ENCODE measurements around the gene TCF7L1. TPM values are rescaled to one million over a fixed set of nuclear protein-coding genes. Genes with fewer than 3 reads are reported as not detected.

Gene TCF7L1
- 0.11 and 0.18 TPM in 2 replicates for total RNA-seq

GRCh38 chr2:85132834-85133637 lies at the start of gene TCF7L1:
TCF7L1 (plus strand) TSS chr2:85133392; CDS start chr2:85133685, 293 bp downstream.
- Mint-ChIP-seq H3K4me1 (ENCODE audit: low read depth) (peaks cover 4% of the 10 kb centered on the region), H3K27ac (no peak within 1 kb of the TSS), H3K36me3 (ENCODE audit: low read depth) (no peaks in the 10 kb centered on the region), H3K27me3 (ENCODE audit: low read depth) (peaks cover 62% of the 10 kb centered on the region), H3K9me3 (no peaks in the 10 kb centered on the region), H3K4me3 (ENCODE audit: low read depth) (peak within 1 kb of the TSS; percentile 71)
- peak; percentile 29 for DNase-seq (ENCODE audit: low spot score)
- intact Hi-C loops (cut with micrococcal nuclease), result loop anchor here (5.0 kb wide), 1 partner anchor 154 kb away; no protein-coding TSS in a partner anchor

GRCh38 chr2:85085563-85085962 lies 47.6 kb upstream of the TCF7L1 start:
- Mint-ChIP-seq H3K27ac (no peak overlapping the region), H3K9me3 (peaks cover 8% of the 10 kb centered on the region), H3K4me3 (ENCODE audit: low read depth) (no peak overlapping the region), H3K36me3 (ENCODE audit: low read depth) (no peaks in the 10 kb centered on the region), H3K4me1 (ENCODE audit: low read depth) (no peaks in the 10 kb centered on the region), H3K27me3 (ENCODE audit: low read depth) (peaks cover 20% of the 10 kb centered on the region)
- intact Hi-C loops (cut with micrococcal nuclease), result no loop called here
- no peak for DNase-seq (ENCODE audit: low spot score)

- no peaks in the 10 kb centered on the region for H3K36me3 Mint-ChIP-seq (ENCODE audit: low read depth)
- no peak overlapping the region for H3K4me3 Mint-ChIP-seq (ENCODE audit: low read depth)
- H3K9me3 Mint-ChIP-seq, result no peaks in the 10 kb centered on the region
- H3K27ac Mint-ChIP-seq, result no peak overlapping the region
- intact Hi-C loops (cut with micrococcal nuclease), result no loop called here
- H3K27me3 Mint-ChIP-seq (ENCODE audit: low read depth), result peaks cover 14% of the 10 kb centered on the region
- H3K4me1 Mint-ChIP-seq (ENCODE audit: low read depth), result no peaks in the 10 kb centered on the region
- DNase-seq (ENCODE audit: low spot score), result no peak
Measured at GRCh38 chr2:85087541-85087940, 45.7 kb upstream of the TCF7L1 start.

- H3K9me3 Mint-ChIP-seq, result no peaks in the 10 kb centered on the region
- no peak overlapping the region for H3K4me3 Mint-ChIP-seq (ENCODE audit: low read depth)
- DNase-seq (ENCODE audit: low spot score), result no peak
- H3K27me3 Mint-ChIP-seq (ENCODE audit: low read depth), result peaks cover 7% of the 10 kb centered on the region
- H3K4me1 Mint-ChIP-seq (ENCODE audit: low read depth), result no peaks in the 10 kb centered on the region
- no peaks in the 10 kb centered on the region for H3K36me3 Mint-ChIP-seq (ENCODE audit: low read depth)
- H3K27ac Mint-ChIP-seq, result no peak overlapping the region
- intact Hi-C loops (cut with micrococcal nuclease), result no loop called here
Measured at GRCh38 chr2:85088921-85089320, 44.3 kb upstream of the TCF7L1 start.

GRCh38 chr2:85089585-85089984 lies 43.6 kb upstream of the TCF7L1 start:
- Mint-ChIP-seq H3K9me3 (no peaks in the 10 kb centered on the region), H3K4me3 (ENCODE audit: low read depth) (no peak overlapping the region), H3K27me3 (ENCODE audit: low read depth) (peaks cover 3% of the 10 kb centered on the region), H3K4me1 (ENCODE audit: low read depth) (no peaks in the 10 kb centered on the region), H3K27ac (no peak overlapping the region), H3K36me3 (ENCODE audit: low read depth) (no peaks in the 10 kb centered on the region)
- no peak for DNase-seq (ENCODE audit: low spot score)
- intact Hi-C loops (cut with micrococcal nuclease), result no loop called here

- H3K36me3 Mint-ChIP-seq (ENCODE audit: low read depth), result no peaks in the 10 kb centered on the region
- intact Hi-C loops (cut with micrococcal nuclease), result no loop called here
- DNase-seq (ENCODE audit: low spot score), result no peak
- H3K27me3 Mint-ChIP-seq (ENCODE audit: low read depth), result peaks cover 2% of the 10 kb centered on the region
- H3K9me3 Mint-ChIP-seq, result no peaks in the 10 kb centered on the region
- H3K27ac Mint-ChIP-seq, result no peak overlapping the region
- no peak overlapping the region for H3K4me3 Mint-ChIP-seq (ENCODE audit: low read depth)
- no peaks in the 10 kb centered on the region for H3K4me1 Mint-ChIP-seq (ENCODE audit: low read depth)
Measured at GRCh38 chr2:85091838-85092237, 41.4 kb upstream of the TCF7L1 start.

- no peak for DNase-seq (ENCODE audit: low spot score)
- Mint-ChIP-seq H3K4me3 (ENCODE audit: low read depth) (no peak overlapping the region), H3K27ac (no peak overlapping the region), H3K36me3 (ENCODE audit: low read depth) (no peaks in the 10 kb centered on the region), H3K4me1 (ENCODE audit: low read depth) (no peaks in the 10 kb centered on the region), H3K9me3 (no peaks in the 10 kb centered on the region), H3K27me3 (ENCODE audit: low read depth) (peaks cover 8% of the 10 kb centered on the region)
- intact Hi-C loops (cut with micrococcal nuclease), result no loop called here
Measured at GRCh38 chr2:85095094-85095493, 38.1 kb upstream of the TCF7L1 start.

GRCh38 chr2:85096616-85097015 lies 36.6 kb upstream of the TCF7L1 start:
- H3K27me3 Mint-ChIP-seq (ENCODE audit: low read depth), result peaks cover 8% of the 10 kb centered on the region
- DNase-seq (ENCODE audit: low spot score), result no peak
- H3K27ac Mint-ChIP-seq, result no peak overlapping the region
- no peak overlapping the region for H3K4me3 Mint-ChIP-seq (ENCODE audit: low read depth)
- intact Hi-C loops (cut with micrococcal nuclease), result no loop called here
- no peaks in the 10 kb centered on the region for H3K36me3 Mint-ChIP-seq (ENCODE audit: low read depth)
- no peaks in the 10 kb centered on the region for H3K9me3 Mint-ChIP-seq
- H3K4me1 Mint-ChIP-seq (ENCODE audit: low read depth), result no peaks in the 10 kb centered on the region

GRCh38 chr2:85104228-85104627 lies 29.0 kb upstream of the TCF7L1 start:
- H3K27me3 Mint-ChIP-seq (ENCODE audit: low read depth), result no peaks in the 10 kb centered on the region
- DNase-seq (ENCODE audit: low spot score), result no peak
- no peak overlapping the region for H3K27ac Mint-ChIP-seq
- intact Hi-C loops (cut with micrococcal nuclease), result no loop called here
- H3K36me3 Mint-ChIP-seq (ENCODE audit: low read depth), result no peaks in the 10 kb centered on the region
- no peaks in the 10 kb centered on the region for H3K4me1 Mint-ChIP-seq (ENCODE audit: low read depth)
- H3K9me3 Mint-ChIP-seq, result no peaks in the 10 kb centered on the region
- H3K4me3 Mint-ChIP-seq (ENCODE audit: low read depth), result no peak overlapping the region

GRCh38 chr2:85106489-85107180 lies 26.6 kb upstream of the TCF7L1 start:
- no peaks in the 10 kb centered on the region for H3K9me3 Mint-ChIP-seq
- no peak for DNase-seq (ENCODE audit: low spot score)
- intact Hi-C loops (cut with micrococcal nuclease), result no loop called here
- no peaks in the 10 kb centered on the region for H3K36me3 Mint-ChIP-seq (ENCODE audit: low read depth)
- no peaks in the 10 kb centered on the region for H3K4me1 Mint-ChIP-seq (ENCODE audit: low read depth)
- H3K27ac Mint-ChIP-seq, result no peak overlapping the region
- H3K27me3 Mint-ChIP-seq (ENCODE audit: low read depth), result peaks cover 2% of the 10 kb centered on the region
- H3K4me3 Mint-ChIP-seq (ENCODE audit: low read depth), result no peak overlapping the region

GRCh38 chr2:85110991-85111560 lies 22.1 kb upstream of the TCF7L1 start:
- no peaks in the 10 kb centered on the region for H3K36me3 Mint-ChIP-seq (ENCODE audit: low read depth)
- H3K27ac Mint-ChIP-seq, result no peak overlapping the region
- no peaks in the 10 kb centered on the region for H3K9me3 Mint-ChIP-seq
- H3K4me1 Mint-ChIP-seq (ENCODE audit: low read depth), result no peaks in the 10 kb centered on the region
- peaks cover 11% of the 10 kb centered on the region for H3K27me3 Mint-ChIP-seq (ENCODE audit: low read depth)
- H3K4me3 Mint-ChIP-seq (ENCODE audit: low read depth), result no peak overlapping the region
- intact Hi-C loops (cut with micrococcal nuclease), result no loop called here
- no peak for DNase-seq (ENCODE audit: low spot score)

GRCh38 chr2:85111819-85112281 lies 21.3 kb upstream of the TCF7L1 start:
- no peaks in the 10 kb centered on the region for H3K4me1 Mint-ChIP-seq (ENCODE audit: low read depth)
- H3K27ac Mint-ChIP-seq, result no peak overlapping the region
- H3K4me3 Mint-ChIP-seq (ENCODE audit: low read depth), result no peak overlapping the region
- intact Hi-C loops (cut with micrococcal nuclease), result no loop called here
- no peak for DNase-seq (ENCODE audit: low spot score)
- no peaks in the 10 kb centered on the region for H3K9me3 Mint-ChIP-seq
- peaks cover 14% of the 10 kb centered on the region for H3K27me3 Mint-ChIP-seq (ENCODE audit: low read depth)
- no peaks in the 10 kb centered on the region for H3K36me3 Mint-ChIP-seq (ENCODE audit: low read depth)

Measured in activated T-helper 2 cell treated with anti-CD3 and anti-CD28 coated beads, Interferon-gamma antibody, Interleukin-2, Interleukin-4, amounts not matched to agents 10 μg/mL and 5 μg/mL and 100 μg/mL, durations not matched to agents 14 hours and 24 hours and 36 hours (primary cell).